ENCODE measurements around the gene PPIE.
A peak's percentile ranks its signal among the peaks of the same experiment; 100 is the strongest.
"Not testable (repeated sequence)": the region's sequence is repeated elsewhere in the genome, so short reads cannot be mapped to it uniquely, and the experiment has no call there.

The PPIE gene

DNA sequence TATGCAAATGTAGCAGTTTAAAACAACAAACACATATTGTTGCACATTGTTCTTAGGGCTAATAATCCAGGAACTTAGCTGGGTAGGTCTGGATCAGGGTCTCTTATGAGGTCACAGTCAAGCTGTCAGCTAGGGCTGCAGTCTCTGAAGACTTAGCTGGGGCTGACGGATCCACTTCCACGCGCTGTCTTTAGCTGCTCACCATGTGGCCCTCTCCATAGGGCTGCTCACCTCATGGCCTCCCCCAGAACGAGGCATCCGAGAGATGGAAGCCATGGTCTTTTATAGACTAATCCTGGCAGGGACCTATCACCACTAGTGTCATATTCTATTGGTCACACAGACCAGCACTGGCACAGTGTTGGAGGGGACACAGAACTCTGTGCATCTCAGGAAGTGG, 41.1 kb downstream of the PPIE start:
- no peak for DNase-seq

DNA sequence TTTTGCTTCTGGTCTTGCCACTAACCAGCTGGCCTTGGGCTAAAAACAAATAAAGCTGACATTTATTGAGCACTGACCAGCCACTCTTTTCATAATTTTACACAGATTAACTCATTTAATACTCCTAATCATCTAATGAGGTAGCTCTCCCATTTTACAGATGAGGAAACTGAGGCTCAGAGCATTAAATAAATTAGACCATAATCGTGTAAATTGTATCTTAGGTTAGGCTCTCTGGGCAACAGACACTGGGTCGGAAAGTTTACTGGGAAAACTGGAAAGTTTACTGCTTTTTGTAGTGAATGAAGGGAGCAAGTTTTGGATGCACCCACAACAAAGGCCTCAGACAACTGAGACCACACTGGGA, 42.6 kb downstream of the PPIE start:
- DNase-seq: no peak

DNA sequence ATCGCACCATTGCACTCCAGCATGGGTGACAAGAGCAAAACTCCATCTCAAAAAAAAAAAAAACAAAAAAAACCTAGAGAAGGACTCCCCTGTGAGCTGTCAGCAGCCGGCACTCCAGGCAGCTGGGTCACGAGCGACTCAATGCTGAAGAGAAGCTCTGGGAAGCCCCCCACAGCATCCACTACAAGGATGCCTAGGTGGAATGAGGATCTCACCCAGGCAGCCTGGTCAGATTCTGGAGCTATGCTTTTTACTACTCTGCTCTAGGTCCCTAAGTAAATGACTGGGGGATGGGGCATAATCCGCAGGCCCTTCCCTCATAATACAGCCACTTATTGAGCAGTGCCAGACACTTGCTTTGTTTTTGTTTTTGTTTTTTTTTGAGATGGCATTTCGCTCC, 43.4 kb downstream of the PPIE start:
- DNase-seq: no peak

DNA sequence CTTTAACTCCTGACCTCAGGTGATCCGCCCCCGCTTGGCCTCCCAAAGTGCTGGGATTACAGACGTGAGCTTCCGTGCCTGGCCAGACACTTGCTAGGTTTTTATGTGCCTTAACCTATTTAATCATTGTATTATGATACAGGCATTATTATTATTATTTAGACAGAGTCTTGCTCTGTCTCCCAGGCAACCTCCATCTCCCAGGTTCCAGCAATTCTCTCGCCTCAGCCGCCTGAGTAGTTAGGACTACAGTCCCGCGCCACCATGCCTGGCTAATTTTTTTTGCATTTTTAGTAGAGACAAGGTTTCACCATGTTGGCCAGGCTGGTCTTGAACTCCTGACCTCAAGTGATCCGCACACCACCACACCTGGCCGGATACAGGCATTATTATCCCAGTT, 44.0 kb downstream of the PPIE start:
- not testable (repeated sequence) for DNase-seq

DNA sequence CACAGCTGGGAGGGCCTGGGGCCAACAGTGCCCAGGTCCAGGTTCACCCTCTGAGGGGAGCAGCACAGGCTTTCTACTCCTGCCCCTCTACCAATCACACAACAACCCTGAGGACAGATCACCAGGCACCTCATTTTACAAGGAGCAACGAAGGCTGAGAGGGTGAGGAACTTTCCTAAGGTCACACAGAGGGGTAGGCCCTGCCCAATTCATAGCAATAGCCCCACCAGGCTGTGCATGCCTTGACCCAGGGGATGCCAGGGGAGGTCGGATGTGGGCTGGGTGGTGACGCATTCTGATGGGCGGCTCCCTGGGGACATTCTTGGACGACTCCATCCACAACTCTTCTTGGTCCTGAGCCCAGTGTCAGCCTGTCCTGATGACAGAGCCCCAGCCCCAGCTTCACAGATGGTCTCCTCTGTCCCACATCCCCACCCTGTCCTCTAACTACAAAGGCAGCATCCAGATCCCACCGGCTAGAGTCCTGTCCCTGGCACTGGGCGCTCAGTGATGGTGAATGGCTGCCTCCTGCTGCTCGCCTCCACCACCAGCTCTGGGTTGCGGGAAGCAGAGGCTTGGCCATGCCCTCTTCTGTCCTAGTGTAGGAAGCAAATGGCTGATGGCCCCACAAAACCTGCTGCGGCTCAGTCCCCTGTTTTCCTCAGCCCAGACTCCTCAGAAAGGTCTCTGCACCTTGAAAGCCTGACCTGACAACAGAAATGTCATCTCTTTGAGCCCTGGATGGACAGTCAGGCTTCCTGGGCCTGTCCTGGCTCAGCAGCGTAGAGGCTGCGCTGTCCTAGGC, 47.8 kb downstream of the PPIE start:
- not testable (repeated sequence) for DNase-seq

DNA sequence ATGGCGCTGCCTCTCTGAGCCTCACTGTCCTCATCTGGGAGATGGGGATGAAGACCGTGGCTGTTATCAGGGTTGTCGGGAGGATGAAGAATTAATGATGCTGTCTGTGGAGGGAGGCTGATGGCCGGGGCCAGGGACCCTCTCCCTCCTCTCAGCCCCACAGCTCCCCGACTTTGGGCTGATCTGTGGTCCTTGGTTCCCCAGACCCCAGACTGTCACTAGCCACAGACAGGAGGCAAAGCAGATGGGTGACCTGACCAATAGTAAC, 48.4 kb downstream of the PPIE start:
- DNase-seq: not testable (repeated sequence)

DNA sequence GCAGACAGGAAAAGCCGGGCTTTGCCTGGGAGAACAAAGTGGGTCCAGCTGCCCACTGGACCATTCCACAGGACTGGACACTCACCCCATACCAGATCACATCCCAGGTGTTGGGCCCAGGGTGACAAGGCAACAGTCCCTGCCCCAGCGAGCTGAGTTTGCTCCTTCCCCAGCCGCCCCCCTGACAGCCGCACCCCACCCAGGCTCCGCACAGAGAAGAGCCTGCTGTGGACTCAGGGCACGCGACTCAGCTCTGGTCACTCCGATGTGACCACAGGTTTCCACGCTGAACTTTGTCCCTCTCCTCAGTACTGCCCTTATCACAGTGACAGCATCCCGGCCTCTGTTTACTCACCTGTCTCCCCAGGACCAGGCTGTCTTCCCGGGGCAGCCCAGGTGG, 48.8 kb downstream of the PPIE start:
- DNase-seq: no peak

DNA sequence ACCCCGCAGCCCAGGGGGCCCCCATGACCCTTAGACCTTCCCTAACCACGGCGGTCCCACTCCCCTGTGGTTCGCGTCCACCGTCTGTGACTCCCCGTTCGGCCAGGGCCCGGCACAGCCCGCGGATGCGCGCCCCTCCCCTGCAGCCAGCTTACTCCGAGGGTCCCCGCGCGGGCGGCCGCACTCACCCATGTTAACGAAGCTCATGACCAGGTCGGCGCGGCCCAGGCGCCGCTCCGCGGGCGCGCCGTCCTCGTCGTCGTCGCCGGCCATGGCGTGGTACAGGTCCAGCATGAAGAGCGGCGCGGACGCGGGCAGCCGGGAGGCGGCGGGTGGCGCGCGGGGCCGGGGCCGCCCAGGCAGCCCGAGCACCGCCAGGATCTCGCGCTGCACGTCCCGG, 49.3 kb downstream of the PPIE start:
- DNase-seq: not testable (repeated sequence)

DNA sequence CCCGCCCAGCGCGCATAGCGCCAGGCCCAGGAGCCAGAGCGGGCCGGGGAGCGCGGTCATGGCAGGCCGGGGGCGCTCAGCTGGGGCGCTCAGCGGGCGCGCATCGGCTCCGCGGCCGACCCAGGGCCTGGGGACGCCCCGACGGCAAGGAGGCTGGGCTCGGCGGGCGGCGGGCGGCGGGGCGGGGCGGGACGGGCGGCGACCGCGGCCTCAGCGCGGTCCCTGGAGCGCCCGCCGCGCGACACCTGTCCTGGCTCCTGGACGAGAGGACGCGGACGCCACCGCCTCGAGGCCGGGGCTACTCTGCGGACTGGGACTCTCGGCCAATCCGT, 49.7 kb downstream of the PPIE start:
- DNase-seq: no peak

DNA sequence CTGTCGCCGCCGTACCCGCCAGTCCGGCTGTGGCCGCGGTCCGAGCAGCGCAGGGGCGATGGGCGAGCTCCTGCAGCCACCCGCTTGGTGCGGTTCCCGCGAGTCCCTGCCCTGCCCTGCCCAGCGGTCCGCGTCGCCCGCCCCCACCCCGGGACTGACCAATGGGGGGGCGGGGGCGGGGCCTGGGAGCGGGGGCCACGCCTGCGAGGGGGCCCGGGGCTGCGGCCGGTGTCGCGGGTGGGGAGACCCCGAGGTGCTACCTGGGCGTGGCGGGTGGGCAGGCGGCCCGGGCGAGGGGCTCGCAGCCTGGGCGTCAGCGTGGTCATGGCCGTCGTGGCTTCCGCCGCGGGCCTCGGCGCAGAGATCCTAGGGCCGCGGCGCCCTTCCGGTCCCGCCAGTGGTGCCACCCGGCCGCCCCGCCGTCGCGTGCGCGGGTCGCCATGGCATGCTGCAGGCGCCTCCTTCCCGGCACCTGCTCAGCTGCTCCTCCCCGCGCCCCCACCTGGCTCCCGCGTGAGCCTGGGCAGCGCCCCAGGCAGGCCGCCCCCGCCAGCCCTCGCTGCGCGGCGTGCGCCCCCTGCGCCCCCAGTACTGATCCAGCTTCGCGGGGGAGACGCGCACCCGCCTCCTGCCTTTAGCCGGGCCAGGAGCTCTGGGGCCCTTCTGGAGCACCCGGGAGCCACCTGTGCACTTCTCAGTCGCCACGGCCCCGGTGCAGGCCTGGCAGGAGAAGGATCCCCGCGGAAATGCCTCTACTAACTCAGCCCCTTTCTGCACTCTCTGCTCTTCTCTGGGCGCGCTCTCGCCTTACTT, 50.3 kb downstream of the PPIE start, which contains the start of gene BMP8B:
Gene BMP8B (minus strand): TSS at position 108 of the 813 bp plus-strand sequence. CDS start 380 bp downstream, outside the sequence.
- DNase-seq: peak; percentile 97

DNA sequence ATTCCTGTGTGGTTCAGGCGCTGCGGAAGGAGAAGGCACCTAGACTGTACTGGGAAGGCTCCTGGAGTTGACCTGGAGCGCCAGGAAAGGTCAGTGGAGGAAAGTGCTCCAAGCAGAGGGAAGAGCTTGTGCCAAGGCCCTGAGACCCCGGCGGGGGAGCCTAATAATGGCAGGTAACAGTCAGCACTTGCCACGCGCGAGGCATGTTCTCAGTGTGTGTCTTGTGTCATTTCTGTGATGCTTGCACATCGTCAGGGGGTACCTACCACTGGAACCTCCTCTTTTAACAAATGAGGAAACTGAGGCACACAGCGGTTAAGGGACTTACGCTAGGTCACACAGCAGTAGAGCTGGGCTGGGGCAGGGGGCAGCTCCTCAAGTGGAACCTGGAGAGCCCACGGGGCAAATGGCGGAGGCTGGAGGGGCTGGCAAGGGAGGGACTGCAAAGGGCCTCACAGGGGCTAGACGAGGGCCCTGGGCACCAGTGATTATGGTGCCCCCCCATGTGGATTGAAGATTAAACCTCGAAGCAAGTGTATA, 51.0 kb downstream of the PPIE start:
- no peak for DNase-seq

DNA sequence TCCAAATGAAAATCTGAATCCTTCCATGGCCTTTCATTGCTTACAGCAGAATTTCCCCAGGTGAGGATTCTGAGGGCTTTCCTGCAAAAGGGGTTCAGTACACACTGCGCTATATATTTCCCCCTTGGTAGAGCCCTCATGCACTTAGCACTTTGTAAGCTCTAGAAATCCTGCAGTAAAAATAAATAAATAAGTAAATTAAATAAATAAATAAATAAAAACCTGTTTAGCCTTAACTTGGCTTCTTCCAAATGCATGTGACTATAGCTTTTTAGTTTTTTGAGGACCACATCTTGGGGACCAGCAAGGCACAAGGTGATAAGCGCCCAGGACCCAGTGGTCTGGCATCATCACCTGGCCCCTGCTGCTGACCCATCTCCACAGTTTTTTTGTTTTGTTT, 53.2 kb downstream of the PPIE start:
- DNase-seq: no peak

DNA sequence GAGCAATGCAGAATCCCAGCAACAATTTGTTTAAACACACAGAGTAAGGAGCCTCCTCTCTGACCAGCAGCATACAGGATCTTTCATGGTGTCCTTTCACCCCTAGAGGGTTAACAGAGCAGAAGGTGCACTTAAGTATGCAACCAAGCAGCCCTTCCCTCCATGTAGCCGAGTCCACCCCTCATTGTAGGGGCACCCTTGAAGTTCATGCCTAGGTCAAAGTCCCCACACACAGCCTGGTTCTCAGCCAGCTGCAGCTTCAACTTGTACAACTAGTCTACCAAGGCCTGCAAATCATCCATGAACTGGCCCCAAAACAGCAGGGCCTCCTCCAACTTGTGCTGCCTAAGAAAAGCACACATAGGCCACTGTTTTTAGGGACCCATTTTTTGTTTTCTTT, 57.0 kb downstream of the PPIE start:
- no peak for DNase-seq

DNA sequence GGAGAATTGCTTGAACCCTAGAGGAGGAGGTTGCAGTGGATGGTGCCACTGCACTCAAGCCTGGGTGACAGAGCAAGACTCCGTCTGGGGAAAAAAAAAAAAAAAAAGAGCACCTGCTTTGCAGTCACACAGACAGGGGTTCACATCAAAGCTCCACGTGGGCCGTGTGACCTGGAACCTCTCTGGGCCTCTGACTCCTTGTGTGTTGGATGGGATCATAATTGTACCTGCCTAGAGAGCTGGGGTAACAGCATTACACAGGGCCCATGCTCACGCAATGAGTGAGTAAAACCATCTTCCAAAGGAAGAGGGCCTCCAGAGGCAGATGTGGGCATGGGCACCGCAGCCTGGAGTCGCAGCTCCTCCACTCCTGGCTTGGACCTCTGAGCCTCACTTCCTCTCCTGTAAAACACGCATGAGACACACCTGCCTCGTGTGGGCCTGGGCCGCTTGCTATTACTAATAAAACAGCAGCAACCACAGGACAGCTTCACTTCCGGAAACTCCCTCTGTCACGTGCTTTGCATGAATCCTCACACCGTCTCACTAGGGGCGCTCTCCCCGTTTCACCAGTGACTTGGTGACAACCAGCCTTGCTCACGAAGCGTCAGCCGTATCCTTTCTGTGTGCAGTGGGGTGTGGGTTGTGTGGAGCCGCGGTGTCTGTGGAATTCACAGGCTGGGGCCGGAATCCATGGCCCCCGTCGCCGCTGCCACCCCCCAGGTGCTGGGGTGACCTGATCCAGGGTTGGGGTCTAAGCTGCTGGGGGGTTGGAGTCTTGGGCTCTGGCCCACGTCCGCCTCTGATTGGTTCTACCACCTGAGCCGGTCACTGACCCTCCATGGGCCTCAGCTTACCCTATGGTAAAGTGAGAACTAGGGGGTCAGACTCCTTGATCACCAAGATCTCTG, 60.4 kb downstream of the PPIE start:
- peak; percentile 79 for DNase-seq

DNA sequence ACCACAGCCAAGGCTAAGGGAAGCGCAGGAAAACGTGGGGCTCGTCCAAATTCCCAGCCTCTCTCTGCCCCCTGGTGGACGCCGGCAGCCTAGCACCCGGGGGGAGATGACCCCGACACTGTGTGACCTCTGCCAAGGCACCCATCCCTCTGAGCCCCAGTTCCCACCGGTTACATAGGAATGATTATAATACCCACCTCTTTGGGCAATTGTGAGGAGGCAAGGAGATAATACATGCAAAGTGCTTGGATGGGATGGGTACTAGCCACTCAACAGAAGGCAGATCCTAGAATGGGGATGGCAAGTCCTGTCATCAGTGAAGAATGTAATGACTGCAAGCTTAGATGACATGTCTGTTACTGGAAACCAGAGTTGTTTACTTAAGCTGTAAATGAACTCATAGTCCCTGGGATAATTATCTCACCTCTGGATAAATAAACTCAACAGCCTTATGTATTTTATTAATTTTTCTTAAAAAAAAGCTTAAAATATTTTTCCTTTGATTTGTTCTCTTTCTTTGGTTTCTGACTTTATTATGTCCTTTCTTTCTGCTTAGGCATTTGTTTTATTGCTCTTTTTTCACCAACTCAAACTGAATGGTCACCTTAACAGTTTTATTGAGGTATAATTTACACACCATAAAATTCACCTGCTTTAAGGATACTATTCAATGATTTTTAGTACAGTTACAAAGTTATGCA, 61.2 kb downstream of the PPIE start:
- peak; percentile 99 for DNase-seq

DNA sequence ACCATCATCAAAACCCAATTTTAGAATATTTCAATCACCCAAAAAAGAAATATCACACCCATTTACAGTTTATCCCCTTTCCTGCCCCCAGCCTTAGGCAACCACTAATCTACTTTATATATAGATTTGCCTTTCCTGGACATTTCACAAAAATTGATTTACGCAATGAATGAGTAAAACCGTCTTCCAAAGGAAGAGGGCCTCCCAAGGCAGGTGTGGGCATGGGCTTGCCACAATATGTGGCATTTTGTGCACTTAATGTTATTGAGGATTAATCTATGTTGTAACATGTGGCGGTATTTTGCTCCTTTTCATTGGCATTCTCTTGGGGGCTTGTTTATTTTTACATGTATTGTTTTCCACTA, 61.8 kb downstream of the PPIE start:
- DNase-seq: no peak

DNA sequence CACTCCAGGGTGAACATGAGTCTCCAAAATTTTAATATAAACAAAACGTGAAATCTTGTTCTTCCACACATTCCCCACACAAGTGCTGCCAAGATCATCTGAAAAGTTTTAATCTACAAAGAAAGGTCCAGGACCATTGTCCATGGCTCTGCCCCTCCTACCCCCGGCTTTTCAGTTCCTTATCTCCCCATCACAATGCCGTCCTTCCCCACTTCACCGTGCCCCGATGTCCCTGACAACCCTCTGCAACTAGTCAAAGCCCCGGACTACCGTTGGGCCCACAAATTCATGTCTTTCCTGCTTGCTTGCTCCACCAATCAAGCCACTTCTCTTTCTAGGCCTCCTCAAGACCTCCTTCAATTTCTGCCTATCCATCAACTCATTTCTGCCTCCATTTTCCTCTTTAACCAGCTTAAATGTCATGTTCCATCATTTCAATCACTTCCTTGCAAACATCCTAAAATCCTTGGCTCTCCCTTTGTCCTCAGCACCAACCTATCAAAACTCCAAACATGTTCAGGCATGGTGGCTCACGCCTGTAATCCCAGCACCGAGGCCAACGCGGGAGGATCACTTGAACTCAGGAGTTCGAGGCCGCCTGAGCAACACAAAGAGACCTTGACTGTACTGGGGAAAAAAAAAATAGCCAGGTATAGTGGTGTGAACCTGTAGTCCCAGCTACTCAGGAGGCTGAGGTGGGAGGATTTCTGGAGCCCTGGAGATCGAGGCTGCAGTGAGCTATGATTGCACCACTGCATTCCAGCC, 64.0 kb downstream of the PPIE start:
- DNase-seq: no peak

DNA sequence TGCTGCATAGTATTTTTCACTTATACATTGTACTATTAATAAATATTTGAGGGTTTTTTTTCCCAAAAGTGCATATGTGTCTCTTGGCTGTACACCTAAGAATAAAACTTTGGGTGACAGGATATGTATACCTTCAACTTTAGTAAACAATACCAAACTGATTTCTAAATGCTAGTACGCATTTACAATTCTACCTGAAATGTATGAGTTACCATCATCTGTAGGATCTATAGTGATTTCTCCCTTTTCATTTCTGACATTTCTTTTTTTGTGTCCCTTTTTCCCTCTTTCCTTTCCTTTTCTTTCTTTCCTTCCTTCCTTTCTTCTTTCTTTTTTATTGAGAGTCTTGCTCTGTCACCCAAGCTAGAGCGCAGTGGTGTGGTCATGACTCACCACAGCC, 66.7 kb downstream of the PPIE start:
- no peak for DNase-seq

DNA sequence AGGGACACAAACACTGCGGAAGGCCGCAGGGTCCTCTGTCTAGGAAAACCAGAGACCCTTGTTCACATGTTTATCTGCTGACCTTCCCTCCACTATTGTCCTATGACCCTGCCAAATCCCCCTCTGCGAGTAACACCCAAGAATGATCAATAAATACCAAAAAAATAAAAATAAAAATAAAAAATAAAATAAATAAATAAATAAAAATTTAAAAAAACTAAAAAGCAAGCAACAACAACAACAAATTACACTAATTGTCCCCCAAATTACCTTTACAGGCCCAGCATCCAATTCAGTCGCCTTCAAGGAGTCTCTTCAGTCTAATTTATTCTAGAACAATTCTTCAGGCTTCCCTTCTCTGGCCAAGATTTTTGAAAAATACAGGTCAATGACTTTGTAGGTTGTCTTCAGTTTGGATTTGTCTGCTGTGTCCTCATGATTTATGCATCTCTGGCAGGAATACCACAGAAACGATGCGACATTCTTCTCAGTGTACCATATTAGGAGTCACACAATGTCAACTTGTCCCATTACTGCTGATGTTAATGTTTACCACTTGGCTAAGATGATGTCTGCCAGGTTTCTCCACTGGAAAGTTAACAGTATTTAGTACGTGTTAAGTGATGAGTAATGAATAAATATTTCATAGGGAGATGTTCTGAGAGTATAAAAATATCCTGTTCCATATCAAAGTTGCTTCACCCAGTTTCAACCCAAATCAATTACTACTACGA, 70.3 kb downstream of the PPIE start:
- no peak for DNase-seq

DNA sequence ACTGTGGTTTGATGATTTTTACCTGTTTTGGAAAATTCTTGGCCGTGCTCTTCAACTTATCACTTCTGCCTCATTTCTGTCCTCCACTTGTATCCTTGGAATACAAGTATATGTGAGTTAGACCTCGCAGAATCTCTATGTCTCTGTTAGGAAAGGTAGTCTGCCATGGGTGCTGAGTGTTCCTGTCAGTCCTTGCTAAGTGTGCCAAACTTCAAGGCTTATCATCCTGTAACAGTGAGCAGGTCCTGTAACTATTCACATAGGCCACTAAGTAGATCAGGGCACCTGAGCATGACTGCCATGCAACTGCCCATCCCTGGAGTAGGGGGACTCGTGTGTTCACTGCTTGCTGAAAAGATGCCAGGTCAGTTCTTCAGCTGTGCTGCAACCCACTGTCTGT, 74.2 kb downstream of the PPIE start:
- DNase-seq: no peak

Measured in NCI-H748 treated with DMSO at 0.1 percent for 48 hours (cell line).